H9 (cell line): ENCODE data around the gene MRPL53. TPM values are rescaled to one million over a fixed set of nuclear protein-coding genes. Genes with fewer than 3 reads are reported as not detected.

Source experiments
- DNase-seq: peaks from one replicate; pipeline ENCODE4 v3.0.0-alpha.2; 2017
- H2AFZ ChIP-seq: one replicate; pipeline ENCODE4 v1.6.1; 2013; ENCODE audit warnings: mild to moderate bottlenecking, low read length, control low read depth, moderate library complexity
- H2AK5ac ChIP-seq: 2 replicates; pipeline ENCODE4 v1.6.1; 2013; ENCODE audit warnings: low read length, control low read depth, mixed read lengths; ENCODE audit not compliant: insufficient read length
- H2BK120ac ChIP-seq: one replicate; pipeline ENCODE4 v1.6.1; 2013; ENCODE audit warnings: low read depth, mild to moderate bottlenecking, low read length, control low read depth, inconsistent platforms; ENCODE audit not compliant: poor library complexity, severe bottlenecking
- H2BK12ac ChIP-seq: 2 replicates; pipeline ENCODE4 v1.6.1; 2013; ENCODE audit warnings: low read length, control low read depth, mixed read lengths, low read depth; ENCODE audit not compliant: insufficient read length
- H2BK15ac ChIP-seq: 2 replicates; pipeline ENCODE4 v1.6.1; 2013; ENCODE audit warnings: low read depth, low read length, control low read depth
- H2BK20ac ChIP-seq: one replicate; pipeline ENCODE4 v1.6.1; 2013; ENCODE audit warnings: low read depth, mild to moderate bottlenecking, low read length, control low read depth, inconsistent platforms; ENCODE audit not compliant: poor library complexity, severe bottlenecking
- H2BK5ac ChIP-seq: 2 replicates; pipeline ENCODE4 v1.6.1; 2013; ENCODE audit warnings: low read length, control low read depth, mixed read lengths; ENCODE audit not compliant: insufficient read length
- H3K14ac ChIP-seq: 2 replicates; pipeline ENCODE4 v1.6.1; 2013; ENCODE audit warnings: low read length, control low read depth; ENCODE audit not compliant: insufficient read depth
- H3K18ac ChIP-seq: 2 replicates; pipeline ENCODE4 v1.6.1; 2013; ENCODE audit warnings: low read depth, mild to moderate bottlenecking, mixed read lengths, low read length, control low read depth; ENCODE audit not compliant: insufficient read length
- H3K23ac ChIP-seq: 2 replicates; pipeline ENCODE4 v1.6.1; 2013; ENCODE audit warnings: low read length, control low read depth, mixed read lengths, low read depth; ENCODE audit not compliant: insufficient read length
- H3K23me2 ChIP-seq: 2 replicates; pipeline ENCODE4 v1.6.1; 2013; ENCODE audit warnings: low read depth, mild to moderate bottlenecking, mixed read lengths, low read length, control low read depth; ENCODE audit not compliant: insufficient read length, poor library complexity, severe bottlenecking
- H3K27ac ChIP-seq: 2 replicates; pipeline ENCODE4 v1.5.1; 2013; ENCODE audit warnings: low read length, control low read depth, mixed read lengths, low read depth; ENCODE audit not compliant: insufficient read length
- H3K27me3 ChIP-seq: 2 replicates; pipeline ENCODE4 v1.6.1; 2013; ENCODE audit warnings: low read length, control low read depth, inconsistent platforms; ENCODE audit not compliant: insufficient read depth
- H3K4ac ChIP-seq: 2 replicates; pipeline ENCODE4 v1.6.1; 2013; ENCODE audit warnings: low read depth, mild to moderate bottlenecking, control low read depth, inconsistent platforms, low read length, moderate library complexity
- H3K4me1 ChIP-seq: 2 replicates; pipeline ENCODE4 v1.6.1; 2013; ENCODE audit warnings: low read length, control low read depth, inconsistent platforms; ENCODE audit not compliant: insufficient read depth
- H3K4me2 ChIP-seq: 2 replicates; pipeline ENCODE4 v1.6.1; 2013; ENCODE audit warnings: low read length, control low read depth, mixed read lengths; ENCODE audit not compliant: insufficient read length, insufficient read depth
- H3K56ac ChIP-seq: 2 replicates; pipeline ENCODE4 v1.6.1; 2013; ENCODE audit warnings: low read depth, mild to moderate bottlenecking, mixed read lengths, low read length, control low read depth; ENCODE audit not compliant: insufficient read length
- H3K79me1 ChIP-seq: 2 replicates; pipeline ENCODE4 v1.6.1; 2013; ENCODE audit warnings: low read depth, mild to moderate bottlenecking, moderate library complexity, low read length, control low read depth, inconsistent platforms; ENCODE audit not compliant: insufficient read depth, poor library complexity, severe bottlenecking
- H3K79me2 ChIP-seq: 2 replicates; pipeline ENCODE4 v1.6.1; 2013; ENCODE audit warnings: low read length, control low read depth, inconsistent platforms; ENCODE audit not compliant: insufficient read depth
- H3K9ac ChIP-seq: 2 replicates; pipeline ENCODE4 v1.6.1; 2013; ENCODE audit warnings: low read length, control low read depth, mixed read lengths; ENCODE audit not compliant: insufficient read length; ENCODE audit errors: extremely low read depth
- H3K9me3 ChIP-seq: one replicate; pipeline ENCODE4 v1.6.1; 2013; ENCODE audit warnings: low read depth, low read length, inconsistent platforms; ENCODE audit not compliant: control insufficient read depth
- H3T11ph ChIP-seq: one replicate; pipeline ENCODE4 v1.6.1; 2013; ENCODE audit warnings: mild to moderate bottlenecking, low read length, control low read depth, inconsistent platforms
- H4K20me1 ChIP-seq: one replicate; pipeline ENCODE4 v1.6.1; 2013; ENCODE audit not compliant: control insufficient read depth, insufficient read length, insufficient read depth
- H4K5ac ChIP-seq: 2 replicates; pipeline ENCODE4 v1.6.1; 2013; ENCODE audit warnings: low read depth, mild to moderate bottlenecking, mixed read lengths, low read length, control low read depth; ENCODE audit not compliant: insufficient read length
- H4K8ac ChIP-seq: replicated peaks from 2 replicates; pipeline ENCODE4 v1.6.1; 2013; ENCODE audit warnings: low read length, control low read depth, mixed read lengths, low read depth; ENCODE audit not compliant: insufficient read length
- H4K91ac ChIP-seq: 2 replicates; pipeline ENCODE4 v1.6.1; 2013; ENCODE audit warnings: low read depth, mild to moderate bottlenecking, moderate library complexity, mixed read lengths, low read length, control low read depth; ENCODE audit not compliant: insufficient read length
- H3K27ac Mint-ChIP-seq, 3 experiments: 2 replicates in 2 of 3; 3 replicates in 1 of 3; pipeline ENCODE4 v1.8.0; 2020 to 2021; ENCODE audit warnings: mixed read lengths in 3 of 3, mild to moderate bottlenecking in 1 of 3, moderate library complexity in 1 of 3
- H3K27me3 Mint-ChIP-seq: 2 replicates; pipeline ENCODE4 v1.8.0; 2021; ENCODE audit warnings: low read depth, mild to moderate bottlenecking, moderate library complexity, mixed read lengths
- H3K36me3 Mint-ChIP-seq, 3 experiments: 2 replicates in 2 of 3; 3 replicates in 1 of 3; pipeline ENCODE4 v1.8.0; 2020 to 2021; ENCODE audit warnings: low read depth in 3 of 3, mixed read lengths in 3 of 3; ENCODE audit not compliant: insufficient read depth in 1 of 3
- H3K4me1 Mint-ChIP-seq, 2 experiments: 2 replicates each; pipeline ENCODE4 v1.8.0; 2020; ENCODE audit warnings: mixed read lengths in 2 of 2
- H3K4me3 Mint-ChIP-seq, 2 experiments: 2 replicates in 1 of 2; 3 replicates in 1 of 2; pipeline ENCODE4 v1.8.0; 2020 to 2021; ENCODE audit warnings: mild to moderate bottlenecking in 2 of 2, mixed read lengths in 2 of 2, moderate library complexity in 1 of 2
- H3K9me3 Mint-ChIP-seq, 2 experiments: 2 replicates in 1 of 2; 3 replicates in 1 of 2; pipeline ENCODE4 v1.8.0; 2020; ENCODE audit warnings: mild to moderate bottlenecking in 2 of 2, mixed read lengths in 2 of 2, moderate library complexity in 1 of 2
- CTCF ChIP-seq: fragments of 200-600 bp; sonication (generic); conservative IDR thresholded peaks from 3 replicates; pipeline ENCODE4 v1.8.0; 2021; ENCODE audit warnings: antibody characterized with exemption, mild to moderate bottlenecking
- WGBS: extraction: QIAGEN DNeasy Blood & Tissue Kit; methylation state at CpG from one replicate; pipeline ENCODE4 v1.1.7; 2013; ENCODE audit warnings: missing lambda C conversion rate, low lambda C conversion rate, mixed read lengths; ENCODE audit not compliant: insufficient read length; ENCODE audit errors: extremely low coverage; 5-methylcytosine and 5-hydroxymethylcytosine counted together
- total RNA-seq: library from RNA; stranded (reverse); gene quantifications from 2 replicates; pipeline ENCODE4 v1.2.1, GENCODE V29; 2021

MRPL53 gene
- total RNA-seq, 1 experiment from 2014 or later: 59.5 TPM

GRCh38 chr2:74513605-74514367, 41.3 kb upstream of the MRPL53 start:
- no peak overlapping the region for H3K14ac ChIP-seq
- no peak overlapping the region for H2BK12ac ChIP-seq
- no peak overlapping the region for H2BK20ac ChIP-seq
- no peaks in the 10 kb centered on the region for H3K79me2 ChIP-seq
- peaks cover 96% of the 10 kb centered on the region for H3K27me3 Mint-ChIP-seq
- H3K9me3 Mint-ChIP-seq: peaks cover 13 to 17% of the 10 kb centered on the region in 2 experiments
- no peaks in the 10 kb centered on the region for H3K79me1 ChIP-seq
- H4K5ac ChIP-seq: no peak overlapping the region
- DNase-seq: peak; percentile 54
- no peak overlapping the region for H4K8ac ChIP-seq
- no peaks in the 10 kb centered on the region for H4K20me1 ChIP-seq
- H3K27ac ChIP-seq: no peak overlapping the region
- no peak overlapping the region for H4K91ac ChIP-seq
- H3K4ac ChIP-seq: no peak overlapping the region
- H3T11ph ChIP-seq: no peak overlapping the region
- H3K27me3 ChIP-seq: peaks cover 83% of the 10 kb centered on the region
- H3K23ac ChIP-seq: no peak overlapping the region
- no peak overlapping the region for H3K18ac ChIP-seq
- WGBS: no CpG with 5 or more reads among the region's 52 CpGs
- no peak overlapping the region for H3K56ac ChIP-seq
- no peak overlapping the region for H2BK120ac ChIP-seq
- H3K4me1 ChIP-seq: no peaks in the 10 kb centered on the region
- H3K23me2 ChIP-seq: peaks cover 19% of the 10 kb centered on the region
- H2AFZ ChIP-seq: no peak overlapping the region
- peak overlapping the region; percentile 34 to 74 for H3K4me3 Mint-ChIP-seq
- H3K9ac ChIP-seq: no peak overlapping the region
- H3K4me2 ChIP-seq: peak overlapping the region; percentile 49
- H2AK5ac ChIP-seq: no peak overlapping the region
- H3K4me1 Mint-ChIP-seq: peaks cover 12 to 15% of the 10 kb centered on the region in 2 experiments
- no peak overlapping the region for H2BK5ac ChIP-seq
- no peak overlapping the region for H2BK15ac ChIP-seq
- H3K27ac Mint-ChIP-seq: no peak overlapping the region
- no peaks in the 10 kb centered on the region for H3K9me3 ChIP-seq
- no peak for TF ChIP-seq CTCF
- H3K36me3 Mint-ChIP-seq: peaks cover 5 to 8% (median 6%) of the 10 kb centered on the region in 3 experiments; a peak in 6 of 7 replicates
